ENCODE data around the gene SAMD9. TPM values are rescaled to one million over a fixed set of nuclear protein-coding genes. Genes with fewer than 3 reads are reported as not detected.

SAMD9 gene
- total and polyA plus RNA-seq, 2 donors from 2014 or later: 2.2 to 11.0 TPM

- no peak overlapping the region for H3K9ac ChIP-seq (ENCODE audit: low read length in 3 of 3)
- intact Hi-C loops (cut with DNase I): no loop called here
- H3K27ac ChIP-seq (ENCODE audit: low read depth in 2 of 2, low read length in 2 of 2): no peak overlapping the region
- FAIRE-seq: no peak
- peaks cover 0 to 8% (median 3%) of the 10 kb centered on the region in 3 donors for H3K4me1 ChIP-seq (ENCODE audit: control insufficient read depth in 2 of 3, insufficient read depth in 2 of 3, low read depth in 1 of 3, low read length in 3 of 3)
- no peaks in the 10 kb centered on the region for H3K9me3 ChIP-seq (ENCODE audit: control insufficient read depth in 2 of 3, insufficient read depth in 1 of 3, low read length in 3 of 3)
- H3K27me3 ChIP-seq (ENCODE audit: control insufficient read depth, insufficient read depth, low read length): no peaks in the 10 kb centered on the region
- no peaks in the 10 kb centered on the region for H3K36me3 ChIP-seq (ENCODE audit: control insufficient read depth in 2 of 3, insufficient read depth in 3 of 3, low read length in 3 of 3)
- no peak for DNase-seq
- no peak overlapping the region for H3K4me3 ChIP-seq (ENCODE audit: low read length in 3 of 3)
- no peak for TF ChIP-seq CTCF (IDR thresholded peaks at IDR 0.05; ENCODE audit: borderline replicate concordance, extremely low read depth, insufficient read depth)
These were observed 32.5 kb upstream of the SAMD9 start for GRCh38 chr7:93150200-93150835.

- DNase-seq (no peak), FAIRE-seq (no peak)
- Histone ChIP-seq H3K27me3 (ENCODE audit: control insufficient read depth, insufficient read depth, low read length) (no peaks in the 10 kb centered on the region), H3K9me3 (ENCODE audit: control insufficient read depth in 2 of 3, insufficient read depth in 1 of 3, low read length in 3 of 3) (no peaks in the 10 kb centered on the region), H3K27ac (ENCODE audit: low read depth in 2 of 2, low read length in 2 of 2) (peak overlapping the region in 1 of 2 donors; percentile 11), H3K4me3 (ENCODE audit: low read length in 3 of 3) (peak overlapping the region in 2 of 3 donors; percentile 77 to 86), H3K36me3 (ENCODE audit: control insufficient read depth in 2 of 3, insufficient read depth in 3 of 3, low read length in 3 of 3) (peaks cover 0 to 5% (median under 1%) of the 10 kb centered on the region in 3 donors), H3K4me1 (ENCODE audit: control insufficient read depth in 2 of 3, insufficient read depth in 2 of 3, low read depth in 1 of 3, low read length in 3 of 3) (peaks cover 0 to 8% (median 3%) of the 10 kb centered on the region in 3 donors), H3K9ac (ENCODE audit: low read length in 3 of 3) (no peak overlapping the region)
- intact Hi-C loops (cut with DNase I): no loop called here
- no peak for TF ChIP-seq CTCF (IDR thresholded peaks at IDR 0.05; ENCODE audit: borderline replicate concordance, extremely low read depth, insufficient read depth)
These were observed 30.9 kb upstream of the SAMD9 start for GRCh38 chr7:93148727-93149126.

GRCh38 chr7:93148144-93148543 is 30.4 kb upstream of the SAMD9 start, which contains the start of gene SAMD9L:
Gene SAMD9L, minus strand, starts transcription at chr7:93148385. Its CDS starts 12,414 bp downstream, at chr7:93135971.
- FAIRE-seq: peak; percentile 19
- no peaks in the 10 kb centered on the region for H3K27me3 ChIP-seq (ENCODE audit: control insufficient read depth, insufficient read depth, low read length)
- no peak for TF ChIP-seq CTCF (IDR thresholded peaks at IDR 0.05; ENCODE audit: borderline replicate concordance, extremely low read depth, insufficient read depth)
- H3K27ac ChIP-seq (ENCODE audit: low read depth in 2 of 2, low read length in 2 of 2): peak within 1 kb of the TSS; percentile 5 to 11
- H3K36me3 ChIP-seq (ENCODE audit: control insufficient read depth in 2 of 3, insufficient read depth in 3 of 3, low read length in 3 of 3): peaks cover 0 to 11% (median 5%) of the 10 kb centered on the region in 3 donors
- no peak for DNase-seq
- H3K4me3 ChIP-seq (ENCODE audit: low read length in 3 of 3): peak within 1 kb of the TSS; percentile 46 to 86 (median 77)
- no peaks in the 10 kb centered on the region for H3K9me3 ChIP-seq (ENCODE audit: control insufficient read depth in 2 of 3, insufficient read depth in 1 of 3, low read length in 3 of 3)
- peaks cover 0 to 8% (median 3%) of the 10 kb centered on the region in 3 donors for H3K4me1 ChIP-seq (ENCODE audit: control insufficient read depth in 2 of 3, insufficient read depth in 2 of 3, low read depth in 1 of 3, low read length in 3 of 3)
- intact Hi-C loops (cut with DNase I): no loop called here
- peak within 1 kb of the TSS; percentile 18 to 72 (median 48) for H3K9ac ChIP-seq (ENCODE audit: low read length in 3 of 3)

Data from kidney (tissue), 14 donors.